GM23338 (cell line): ENCODE data around the gene FZD2. TPM values are rescaled to one million over a fixed set of nuclear protein-coding genes. Genes with fewer than 3 reads are reported as not detected.
A peak's percentile ranks its signal among the peaks of the same experiment; 100 is the strongest.

Source experiments
- ATAC-seq: fragments of 200-7000 bp; cut with Tn5 transposase; 3 replicates; pipeline ENCODE4 v1.9.1; 2020
- DNase-seq: peaks from one replicate; pipeline ENCODE4 v3.0.0-alpha.2; 2015; ENCODE audit warnings: low spot score
- H2AFZ ChIP-seq: fragments of 200-600 bp; sonication (generic); 2 replicates; pipeline ENCODE4 v1.8.0; 2016; ENCODE audit warnings: antibody characterized with exemption, mild to moderate bottlenecking, moderate library complexity
- H3F3A ChIP-seq: fragments of 200-600 bp; sonication (generic); replicated peaks from 2 replicates; pipeline ENCODE4 v1.8.0; 2017; ENCODE audit warnings: antibody characterized with exemption, mixed run types, low read depth
- H3K27ac ChIP-seq: fragments of 200-600 bp; sonication (generic); 2 replicates; pipeline ENCODE4 v1.6.1; 2016; ENCODE audit warnings: low read depth
- H3K27me3 ChIP-seq: fragments of 200-600 bp; sonication (generic); 2 replicates; pipeline ENCODE4 v1.8.0; 2016; ENCODE audit warnings: mild to moderate bottlenecking, mixed run types, moderate library complexity; ENCODE audit not compliant: insufficient read depth
- H3K36me3 ChIP-seq: fragments of 200-600 bp; sonication (generic); 2 replicates; pipeline ENCODE4 v1.8.0; 2016; ENCODE audit warnings: mild to moderate bottlenecking; ENCODE audit not compliant: insufficient read depth
- H3K4me1 ChIP-seq: fragments of 200-600 bp; sonication (generic); 2 replicates; pipeline ENCODE4 v1.8.0; 2016; ENCODE audit warnings: mild to moderate bottlenecking, moderate library complexity; ENCODE audit not compliant: insufficient read depth
- H3K4me2 ChIP-seq: fragments of 200-600 bp; sonication (generic); 2 replicates; pipeline ENCODE4 v1.7.1; 2017; ENCODE audit warnings: mixed run types
- H3K4me3 ChIP-seq: fragments of 200-600 bp; sonication (generic); 2 replicates; pipeline ENCODE4 v1.6.1; 2016; ENCODE audit warnings: mixed run types
- H3K79me2 ChIP-seq: fragments of 200-600 bp; sonication (generic); replicated peaks from 2 replicates; pipeline ENCODE4 v1.8.0; 2017; ENCODE audit warnings: mild to moderate bottlenecking; ENCODE audit not compliant: insufficient read depth
- H3K9me2 ChIP-seq: fragments of 200-600 bp; sonication (generic); 2 replicates; pipeline ENCODE4 v1.8.0; 2017; ENCODE audit not compliant: insufficient read depth
- H4K20me1 ChIP-seq: fragments of 200-600 bp; sonication (generic); replicated peaks from 2 replicates; pipeline ENCODE4 v1.8.0; 2017; ENCODE audit warnings: mild to moderate bottlenecking; ENCODE audit not compliant: insufficient read depth
- H3K27ac Mint-ChIP-seq: 2 replicates; pipeline ENCODE4 v1.8.0; 2020; ENCODE audit warnings: inconsistent platforms, mild to moderate bottlenecking, moderate library complexity, mixed read lengths
- H3K27me3 Mint-ChIP-seq: 3 replicates; pipeline ENCODE4 v1.8.0; 2022; ENCODE audit warnings: low read depth, mild to moderate bottlenecking, moderate library complexity, mixed read lengths, inconsistent platforms; ENCODE audit not compliant: insufficient read depth, poor library complexity
- H3K36me3 Mint-ChIP-seq: 3 replicates; pipeline ENCODE4 v1.8.0; 2021; ENCODE audit warnings: low read depth, mild to moderate bottlenecking, inconsistent platforms, moderate library complexity, mixed read lengths
- H3K4me1 Mint-ChIP-seq: 3 replicates; pipeline ENCODE4 v1.8.0; 2020; ENCODE audit warnings: mild to moderate bottlenecking, inconsistent platforms, mixed read lengths
- H3K4me3 Mint-ChIP-seq: 3 replicates; pipeline ENCODE4 v1.8.0; 2021; ENCODE audit warnings: moderate library complexity, mild to moderate bottlenecking, inconsistent platforms, mixed read lengths
- H3K9me3 Mint-ChIP-seq: 3 replicates; pipeline ENCODE4 v1.8.0; 2020; ENCODE audit warnings: moderate library complexity, mild to moderate bottlenecking, inconsistent platforms, mixed read lengths
- CREB1 ChIP-seq: fragments of 250-450 bp; sonication (Bioruptor Pico); IDR thresholded peaks from 2 replicates; pipeline ENCODE4 v1.5.0; 2020; ENCODE audit warnings: low read depth, mild to moderate bottlenecking, moderate library complexity
- EZH2 ChIP-seq: fragments of 200-600 bp; sonication (generic); IDR thresholded peaks from one replicate; pipeline ENCODE4 v1.8.0; 2017; ENCODE audit warnings: antibody characterized with exemption, mild to moderate bottlenecking, low read depth; ENCODE audit not compliant: unreplicated experiment
- EZH2phosphoT487 ChIP-seq: fragments of 200-600 bp; sonication (generic); IDR thresholded peaks from one replicate; pipeline ENCODE4 v1.8.1; 2018; ENCODE audit warnings: antibody characterized with exemption; ENCODE audit not compliant: unreplicated experiment
- JUNB ChIP-seq: IDR thresholded peaks from one replicate; pipeline ENCODE4 v1.6.1; 2016; ENCODE audit warnings: antibody characterized with exemption; ENCODE audit not compliant: unreplicated experiment
- NANOG ChIP-seq: IDR thresholded peaks from 2 replicates; pipeline ENCODE4 v1.6.1; 2016; ENCODE audit warnings: antibody characterized with exemption, borderline replicate concordance
- POLR2AphosphoS5 ChIP-seq: IDR thresholded peaks from 2 replicates; pipeline ENCODE4 v1.6.1; 2016; ENCODE audit warnings: antibody characterized with exemption, low read depth
- STAT1 ChIP-seq: IDR thresholded peaks from one replicate; pipeline ENCODE4 v1.6.1; 2016; ENCODE audit warnings: antibody characterized with exemption; ENCODE audit not compliant: unreplicated experiment
- ZNF114 ChIP-seq: fragments of 250-450 bp; sonication (Bioruptor Pico); IDR thresholded peaks from 2 replicates; pipeline ENCODE4 v1.5.0; 2020; ENCODE audit warnings: mild to moderate bottlenecking, moderate library complexity
- ZNF331 ChIP-seq: fragments of 250-450 bp; sonication (Bioruptor Pico); IDR thresholded peaks from 2 replicates; pipeline ENCODE4 v1.5.0; 2020; ENCODE audit warnings: low read depth, mild to moderate bottlenecking, moderate library complexity
- polyA plus RNA-seq: library from polyadenylated mRNA; unstranded; fragments of >200 nt; fragmentation: Nextera tagmentation; extraction: Ambion mirVana; gene quantifications from 2 replicates; pipeline ENCODE4 v1.2.1, GENCODE V29; 2016
- total RNA-seq: library from RNA; depleted of rRNA; stranded (reverse); fragments of >200 nt; shearing (Covaris generic); gene quantifications from 2 replicates; pipeline ENCODE4 v1.2.3, GENCODE V29; 2014
- TF ChIP-seq, protein P1 (sequence below): IDR thresholded peaks from 2 replicates; pipeline ENCODE4 v1.6.1; 2016; ENCODE audit warnings: antibody characterized with exemption
- TF ChIP-seq, protein P2 (sequence below): IDR thresholded peaks from one replicate; pipeline ENCODE4 v1.6.1; 2018; ENCODE audit warnings: antibody characterized with exemption; ENCODE audit not compliant: unreplicated experiment
- TF ChIP-seq, protein P3 (sequence below): fragments of 250-450 bp; sonication (Bioruptor Pico); IDR thresholded peaks from 2 replicates; pipeline ENCODE4 v1.5.0; 2020; ENCODE audit warnings: mild to moderate bottlenecking, moderate library complexity
- TF ChIP-seq, protein P4 (sequence below), 2 experiments: fragments of 200-600 bp in 1 of 2; sonication (generic) in 1 of 2; conservative IDR thresholded peaks; 2 replicates each; pipeline versions ENCODE4 v1.5.1 to v1.6.1; 2016 to 2017; ENCODE audit warnings: antibody characterized with exemption in 2 of 2, low read depth in 2 of 2, mild to moderate bottlenecking in 2 of 2, moderate library complexity in 1 of 2

The FZD2 gene
- total and polyA plus RNA-seq, 2 experiments from 2014 or later: 6.2 to 7.6 TPM

DNA sequence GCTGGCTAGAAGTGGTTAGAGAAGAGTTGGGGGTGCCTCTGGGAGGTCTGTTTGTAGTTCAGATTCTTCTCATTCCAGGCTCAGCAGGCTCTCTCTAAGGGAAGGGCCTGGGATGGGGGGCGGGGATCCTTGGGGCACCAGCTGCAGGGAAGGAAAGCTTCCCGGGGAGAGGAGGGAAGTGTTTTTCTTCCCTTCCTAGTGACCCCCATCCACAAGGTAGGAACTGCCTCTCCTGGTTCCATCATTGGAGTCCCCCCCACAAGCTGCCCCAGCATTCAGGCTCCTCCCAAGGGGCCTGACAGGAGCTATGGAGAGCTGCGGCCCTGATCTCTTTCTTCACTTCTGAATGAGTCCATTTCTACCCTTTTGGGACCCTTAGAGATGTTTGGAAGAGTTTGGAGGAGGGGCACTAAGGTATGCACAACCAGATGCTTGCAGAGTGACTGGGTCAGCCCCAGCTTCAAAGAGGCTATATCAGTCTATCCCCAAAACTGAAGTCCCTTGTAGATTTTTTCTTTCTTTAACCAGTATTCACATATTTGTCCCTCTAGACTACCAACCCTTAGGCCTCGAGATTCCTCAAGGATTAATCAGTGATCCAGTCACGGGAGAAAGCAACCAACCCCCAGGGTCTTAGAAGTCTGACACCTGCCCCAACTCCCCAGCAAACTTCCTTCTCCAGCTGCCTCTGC is 13.9 kb upstream of the FZD2 start:
- H3K27ac Mint-ChIP-seq: peak overlapping the region; percentile 51
- H3K4me1 ChIP-seq: peaks cover 77% of the 10 kb centered on the region
- DNase-seq (peak; percentile 99), ATAC-seq (peak; percentile 67)
- H3K9me2 ChIP-seq: no peaks in the 10 kb centered on the region
- peaks cover 11% of the 10 kb centered on the region for H3K9me3 Mint-ChIP-seq
- peaks cover 86% of the 10 kb centered on the region for H3K4me1 Mint-ChIP-seq
- no peaks in the 10 kb centered on the region for H4K20me1 ChIP-seq
- peaks cover 5% of the 10 kb centered on the region; the same call in 2 of the 3 replicates for H3K36me3 Mint-ChIP-seq
- H3K4me2 ChIP-seq: peak overlapping the region; percentile 69
- H3K27me3 Mint-ChIP-seq: peaks cover 86% of the 10 kb centered on the region
- H2AFZ ChIP-seq: no peak overlapping the region
- H3K4me3 ChIP-seq: peak overlapping the region; percentile 45
- peaks cover 82% of the 10 kb centered on the region for H3K27me3 ChIP-seq
- H3F3A ChIP-seq: peaks cover 23% of the 10 kb centered on the region
- TF ChIP-seq ZNF331 (no peak), NANOG (peak; percentile 74; the same call in 1 of the 2 replicates), JUNB (no peak), CREB1 (peak; percentile 39; the same call in 1 of the 2 replicates), EZH2 (no peak), EZH2phosphoT487 (no peak), ZNF114 (CRISPR knock-in tag) (no peak), POLR2AphosphoS5 (peak; percentile 72), STAT1 (no peak)
- TF ChIP-seq, protein P1, sequence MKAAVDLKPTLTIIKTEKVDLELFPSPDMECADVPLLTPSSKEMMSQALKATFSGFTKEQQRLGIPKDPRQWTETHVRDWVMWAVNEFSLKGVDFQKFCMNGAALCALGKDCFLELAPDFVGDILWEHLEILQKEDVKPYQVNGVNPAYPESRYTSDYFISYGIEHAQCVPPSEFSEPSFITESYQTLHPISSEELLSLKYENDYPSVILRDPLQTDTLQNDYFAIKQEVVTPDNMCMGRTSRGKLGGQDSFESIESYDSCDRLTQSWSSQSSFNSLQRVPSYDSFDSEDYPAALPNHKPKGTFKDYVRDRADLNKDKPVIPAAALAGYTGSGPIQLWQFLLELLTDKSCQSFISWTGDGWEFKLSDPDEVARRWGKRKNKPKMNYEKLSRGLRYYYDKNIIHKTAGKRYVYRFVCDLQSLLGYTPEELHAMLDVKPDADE: peak; percentile 65
- TF ChIP-seq, protein P2, sequence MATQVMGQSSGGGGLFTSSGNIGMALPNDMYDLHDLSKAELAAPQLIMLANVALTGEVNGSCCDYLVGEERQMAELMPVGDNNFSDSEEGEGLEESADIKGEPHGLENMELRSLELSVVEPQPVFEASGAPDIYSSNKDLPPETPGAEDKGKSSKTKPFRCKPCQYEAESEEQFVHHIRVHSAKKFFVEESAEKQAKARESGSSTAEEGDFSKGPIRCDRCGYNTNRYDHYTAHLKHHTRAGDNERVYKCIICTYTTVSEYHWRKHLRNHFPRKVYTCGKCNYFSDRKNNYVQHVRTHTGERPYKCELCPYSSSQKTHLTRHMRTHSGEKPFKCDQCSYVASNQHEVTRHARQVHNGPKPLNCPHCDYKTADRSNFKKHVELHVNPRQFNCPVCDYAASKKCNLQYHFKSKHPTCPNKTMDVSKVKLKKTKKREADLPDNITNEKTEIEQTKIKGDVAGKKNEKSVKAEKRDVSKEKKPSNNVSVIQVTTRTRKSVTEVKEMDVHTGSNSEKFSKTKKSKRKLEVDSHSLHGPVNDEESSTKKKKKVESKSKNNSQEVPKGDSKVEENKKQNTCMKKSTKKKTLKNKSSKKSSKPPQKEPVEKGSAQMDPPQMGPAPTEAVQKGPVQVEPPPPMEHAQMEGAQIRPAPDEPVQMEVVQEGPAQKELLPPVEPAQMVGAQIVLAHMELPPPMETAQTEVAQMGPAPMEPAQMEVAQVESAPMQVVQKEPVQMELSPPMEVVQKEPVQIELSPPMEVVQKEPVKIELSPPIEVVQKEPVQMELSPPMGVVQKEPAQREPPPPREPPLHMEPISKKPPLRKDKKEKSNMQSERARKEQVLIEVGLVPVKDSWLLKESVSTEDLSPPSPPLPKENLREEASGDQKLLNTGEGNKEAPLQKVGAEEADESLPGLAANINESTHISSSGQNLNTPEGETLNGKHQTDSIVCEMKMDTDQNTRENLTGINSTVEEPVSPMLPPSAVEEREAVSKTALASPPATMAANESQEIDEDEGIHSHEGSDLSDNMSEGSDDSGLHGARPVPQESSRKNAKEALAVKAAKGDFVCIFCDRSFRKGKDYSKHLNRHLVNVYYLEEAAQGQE: no peak
- TF ChIP-seq, protein P3, sequence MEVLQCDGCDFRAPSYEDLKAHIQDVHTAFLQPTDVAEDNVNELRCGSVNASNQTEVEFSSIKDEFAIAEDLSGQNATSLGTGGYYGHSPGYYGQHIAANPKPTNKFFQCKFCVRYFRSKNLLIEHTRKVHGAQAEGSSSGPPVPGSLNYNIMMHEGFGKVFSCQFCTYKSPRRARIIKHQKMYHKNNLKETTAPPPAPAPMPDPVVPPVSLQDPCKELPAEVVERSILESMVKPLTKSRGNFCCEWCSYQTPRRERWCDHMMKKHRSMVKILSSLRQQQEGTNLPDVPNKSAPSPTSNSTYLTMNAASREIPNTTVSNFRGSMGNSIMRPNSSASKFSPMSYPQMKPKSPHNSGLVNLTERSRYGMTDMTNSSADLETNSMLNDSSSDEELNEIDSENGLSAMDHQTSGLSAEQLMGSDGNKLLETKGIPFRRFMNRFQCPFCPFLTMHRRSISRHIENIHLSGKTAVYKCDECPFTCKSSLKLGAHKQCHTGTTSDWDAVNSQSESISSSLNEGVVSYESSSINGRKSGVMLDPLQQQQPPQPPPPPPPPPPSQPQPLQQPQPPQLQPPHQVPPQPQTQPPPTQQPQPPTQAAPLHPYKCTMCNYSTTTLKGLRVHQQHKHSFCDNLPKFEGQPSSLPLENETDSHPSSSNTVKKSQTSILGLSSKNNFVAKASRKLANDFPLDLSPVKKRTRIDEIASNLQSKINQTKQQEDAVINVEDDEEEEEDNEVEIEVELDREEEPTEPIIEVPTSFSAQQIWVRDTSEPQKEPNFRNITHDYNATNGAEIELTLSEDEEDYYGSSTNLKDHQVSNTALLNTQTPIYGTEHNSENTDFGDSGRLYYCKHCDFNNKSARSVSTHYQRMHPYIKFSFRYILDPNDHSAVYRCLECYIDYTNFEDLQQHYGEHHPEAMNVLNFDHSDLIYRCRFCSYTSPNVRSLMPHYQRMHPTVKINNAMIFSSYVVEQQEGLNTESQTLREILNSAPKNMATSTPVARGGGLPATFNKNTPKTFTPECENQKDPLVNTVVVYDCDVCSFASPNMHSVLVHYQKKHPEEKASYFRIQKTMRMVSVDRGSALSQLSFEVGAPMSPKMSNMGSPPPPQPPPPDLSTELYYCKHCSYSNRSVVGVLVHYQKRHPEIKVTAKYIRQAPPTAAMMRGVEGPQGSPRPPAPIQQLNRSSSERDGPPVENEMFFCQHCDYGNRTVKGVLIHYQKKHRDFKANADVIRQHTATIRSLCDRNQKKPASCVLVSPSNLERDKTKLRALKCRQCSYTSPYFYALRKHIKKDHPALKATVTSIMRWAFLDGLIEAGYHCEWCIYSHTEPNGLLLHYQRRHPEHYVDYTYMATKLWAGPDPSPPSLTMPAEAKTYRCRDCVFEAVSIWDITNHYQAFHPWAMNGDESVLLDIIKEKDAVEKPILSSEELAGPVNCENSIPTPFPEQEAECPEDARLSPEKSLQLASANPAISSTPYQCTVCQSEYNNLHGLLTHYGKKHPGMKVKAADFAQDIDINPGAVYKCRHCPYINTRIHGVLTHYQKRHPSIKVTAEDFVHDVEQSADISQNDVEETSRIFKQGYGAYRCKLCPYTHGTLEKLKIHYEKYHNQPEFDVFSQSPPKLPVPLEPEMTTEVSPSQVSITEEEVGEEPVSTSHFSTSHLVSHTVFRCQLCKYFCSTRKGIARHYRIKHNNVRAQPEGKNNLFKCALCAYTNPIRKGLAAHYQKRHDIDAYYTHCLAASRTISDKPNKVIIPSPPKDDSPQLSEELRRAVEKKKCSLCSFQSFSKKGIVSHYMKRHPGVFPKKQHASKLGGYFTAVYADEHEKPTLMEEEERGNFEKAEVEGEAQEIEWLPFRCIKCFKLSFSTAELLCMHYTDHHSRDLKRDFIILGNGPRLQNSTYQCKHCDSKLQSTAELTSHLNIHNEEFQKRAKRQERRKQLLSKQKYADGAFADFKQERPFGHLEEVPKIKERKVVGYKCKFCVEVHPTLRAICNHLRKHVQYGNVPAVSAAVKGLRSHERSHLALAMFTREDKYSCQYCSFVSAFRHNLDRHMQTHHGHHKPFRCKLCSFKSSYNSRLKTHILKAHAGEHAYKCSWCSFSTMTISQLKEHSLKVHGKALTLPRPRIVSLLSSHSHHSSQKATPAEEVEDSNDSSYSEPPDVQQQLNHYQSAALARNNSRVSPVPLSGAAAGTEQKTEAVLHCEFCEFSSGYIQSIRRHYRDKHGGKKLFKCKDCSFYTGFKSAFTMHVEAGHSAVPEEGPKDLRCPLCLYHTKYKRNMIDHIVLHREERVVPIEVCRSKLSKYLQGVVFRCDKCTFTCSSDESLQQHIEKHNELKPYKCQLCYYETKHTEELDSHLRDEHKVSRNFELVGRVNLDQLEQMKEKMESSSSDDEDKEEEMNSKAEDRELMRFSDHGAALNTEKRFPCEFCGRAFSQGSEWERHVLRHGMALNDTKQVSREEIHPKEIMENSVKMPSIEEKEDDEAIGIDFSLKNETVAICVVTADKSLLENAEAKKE (CRISPR knock-in tag): 0 out of 2 replicates have a peak, but pooled peaks have one; percentile 2
- TF ChIP-seq, protein P4, sequence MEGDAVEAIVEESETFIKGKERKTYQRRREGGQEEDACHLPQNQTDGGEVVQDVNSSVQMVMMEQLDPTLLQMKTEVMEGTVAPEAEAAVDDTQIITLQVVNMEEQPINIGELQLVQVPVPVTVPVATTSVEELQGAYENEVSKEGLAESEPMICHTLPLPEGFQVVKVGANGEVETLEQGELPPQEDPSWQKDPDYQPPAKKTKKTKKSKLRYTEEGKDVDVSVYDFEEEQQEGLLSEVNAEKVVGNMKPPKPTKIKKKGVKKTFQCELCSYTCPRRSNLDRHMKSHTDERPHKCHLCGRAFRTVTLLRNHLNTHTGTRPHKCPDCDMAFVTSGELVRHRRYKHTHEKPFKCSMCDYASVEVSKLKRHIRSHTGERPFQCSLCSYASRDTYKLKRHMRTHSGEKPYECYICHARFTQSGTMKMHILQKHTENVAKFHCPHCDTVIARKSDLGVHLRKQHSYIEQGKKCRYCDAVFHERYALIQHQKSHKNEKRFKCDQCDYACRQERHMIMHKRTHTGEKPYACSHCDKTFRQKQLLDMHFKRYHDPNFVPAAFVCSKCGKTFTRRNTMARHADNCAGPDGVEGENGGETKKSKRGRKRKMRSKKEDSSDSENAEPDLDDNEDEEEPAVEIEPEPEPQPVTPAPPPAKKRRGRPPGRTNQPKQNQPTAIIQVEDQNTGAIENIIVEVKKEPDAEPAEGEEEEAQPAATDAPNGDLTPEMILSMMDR (conservative IDR thresholded peaks at IDR 0.05; ENCODE audit: low read depth in 2 of 2): no peak
- H3K27ac ChIP-seq: 0 out of 2 replicates have a peak overlapping the region, but pooled peaks have one; percentile 21
- H3K79me2 ChIP-seq: no peaks in the 10 kb centered on the region
- H3K4me3 Mint-ChIP-seq: peak overlapping the region; percentile 60
- no peaks in the 10 kb centered on the region for H3K36me3 ChIP-seq
